Stimulated activated CD8-positive, alpha-beta memory T cell treated with anti-CD3 and anti-CD28 coated beads, Interleukin-4, amount 100 ng/mL, for 48 hours (primary cell): ENCODE measurements around the gene PRR35.

ENCODE experiments used
- DNase-seq: peaks from one replicate; pipeline ENCODE4 v3.0.0-alpha.2; 2020

PRR35 gene

DNA sequence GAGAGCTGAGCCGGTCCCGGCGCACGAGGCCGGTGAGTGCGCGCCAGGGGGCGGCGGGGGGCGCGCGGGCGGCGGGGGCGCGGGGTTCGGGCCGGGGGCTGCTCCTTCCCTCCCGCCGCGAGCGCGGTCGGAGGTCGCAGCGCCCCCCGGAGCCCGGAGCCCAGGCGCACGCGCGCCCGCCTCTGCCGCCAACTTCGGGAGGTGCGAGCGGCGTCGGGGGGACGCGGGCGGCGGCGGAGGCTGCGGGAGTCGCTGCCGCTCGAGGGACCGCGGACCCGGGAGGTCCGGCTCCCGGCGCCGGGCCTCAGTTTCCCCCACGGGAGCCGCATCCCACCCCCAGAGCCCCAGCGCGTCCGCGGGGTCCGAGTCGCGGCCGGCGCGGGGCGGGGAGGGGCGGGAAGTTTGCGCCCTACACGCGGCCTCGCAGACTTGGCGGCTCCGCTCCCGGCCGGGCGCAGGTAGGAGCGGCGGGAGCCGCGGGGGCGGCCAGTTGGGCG lies at the start of gene PRR35:
Gene PRR35 (plus strand): TSS at position 191 of the 497 bp plus-strand sequence. CDS start 2,901 bp downstream, outside the sequence.
- DNase-seq = no peak

DNA sequence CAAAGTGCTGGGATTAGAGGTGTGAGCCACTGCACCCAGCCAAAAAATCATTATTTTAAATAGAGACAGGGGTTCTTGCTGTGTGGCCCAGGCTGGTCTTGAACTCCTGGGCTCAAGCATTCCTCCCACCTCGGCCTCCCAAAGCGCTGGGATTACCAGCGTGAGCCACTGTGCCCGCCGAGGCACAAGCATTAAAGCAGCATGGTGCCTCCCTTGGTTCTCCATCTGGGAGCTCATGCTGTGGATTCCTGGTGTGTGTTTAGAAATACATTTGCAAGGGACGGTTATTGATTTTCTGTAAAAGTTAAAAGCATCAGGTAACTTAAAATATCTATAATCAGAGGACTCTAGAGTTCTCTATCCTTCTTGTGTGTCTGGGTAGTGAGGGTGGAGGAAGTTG lies 47.4 kb upstream of the PRR35 start:
- DNase-seq = no peak

DNA sequence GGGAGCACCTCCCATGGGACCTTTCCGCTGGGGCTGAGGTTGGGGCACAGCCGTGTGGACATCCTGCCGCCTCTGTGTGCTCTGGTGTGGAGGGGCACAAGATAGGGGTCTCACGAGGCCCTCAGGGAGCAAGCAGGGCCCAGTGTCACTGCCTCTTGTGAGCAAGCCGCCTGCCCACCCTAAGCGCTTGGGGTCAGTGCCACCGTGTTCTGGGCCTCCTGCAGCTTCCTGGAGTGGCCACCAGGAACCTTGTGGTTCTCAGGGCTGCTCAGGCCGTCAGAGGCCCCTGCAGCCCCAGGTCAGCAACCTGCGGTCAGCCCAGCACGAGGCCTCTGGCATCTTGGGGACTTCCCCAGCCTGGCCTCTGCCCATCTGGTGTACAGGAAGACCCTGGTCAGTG lies 46.2 kb upstream of the PRR35 start:
- no peak for DNase-seq

DNA sequence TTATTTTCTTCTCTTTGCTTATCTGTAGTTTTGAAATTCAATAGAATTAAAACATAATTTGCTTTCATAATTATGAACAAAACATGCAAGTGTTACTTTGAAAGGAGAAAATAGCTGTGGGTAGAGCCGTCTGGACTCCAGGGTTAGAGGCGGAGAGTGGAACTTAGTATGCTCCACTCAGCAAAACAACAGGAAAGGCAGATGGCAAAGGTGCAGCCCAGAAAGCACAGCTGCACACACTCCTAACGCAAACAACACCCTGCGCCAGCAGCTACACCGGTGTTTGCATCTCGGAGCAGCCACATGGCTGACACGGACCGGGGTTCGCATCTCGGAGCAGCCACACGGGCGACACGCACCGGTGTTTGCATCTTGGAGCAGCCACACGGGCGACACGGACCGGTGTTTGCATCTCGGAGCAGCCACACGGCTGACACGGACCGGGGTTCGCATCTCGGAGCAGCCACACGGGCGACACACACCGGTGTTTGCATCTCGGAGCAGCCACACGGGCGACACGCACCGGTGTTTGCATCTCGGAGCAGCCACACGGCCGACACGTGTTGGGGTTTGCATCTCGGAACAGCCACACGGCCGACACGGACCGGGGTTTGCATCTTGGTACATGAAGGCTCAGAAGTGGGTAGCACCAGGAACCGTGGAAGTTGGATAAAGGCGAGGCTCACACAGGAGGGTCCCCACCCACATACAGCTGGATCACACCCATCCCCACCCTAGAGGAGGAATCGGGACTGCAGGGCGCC lies 44.8 kb upstream of the PRR35 start:
- no peak for DNase-seq

DNA sequence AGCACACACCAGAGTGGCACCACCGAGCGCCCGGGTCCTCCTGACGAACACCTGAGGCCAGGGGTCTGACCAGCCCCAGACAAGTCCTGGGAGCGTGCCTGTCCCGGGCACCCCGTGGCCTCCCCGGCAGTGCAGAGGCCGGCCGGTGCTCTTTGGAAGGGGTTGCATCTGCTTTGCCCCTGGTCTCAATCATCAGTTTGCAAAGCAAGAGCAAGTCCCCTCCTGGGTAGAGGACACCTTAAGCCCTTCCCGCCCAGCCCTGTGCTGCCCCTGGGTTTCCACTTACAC lies 44.3 kb upstream of the PRR35 start:
- no peak for DNase-seq

DNA sequence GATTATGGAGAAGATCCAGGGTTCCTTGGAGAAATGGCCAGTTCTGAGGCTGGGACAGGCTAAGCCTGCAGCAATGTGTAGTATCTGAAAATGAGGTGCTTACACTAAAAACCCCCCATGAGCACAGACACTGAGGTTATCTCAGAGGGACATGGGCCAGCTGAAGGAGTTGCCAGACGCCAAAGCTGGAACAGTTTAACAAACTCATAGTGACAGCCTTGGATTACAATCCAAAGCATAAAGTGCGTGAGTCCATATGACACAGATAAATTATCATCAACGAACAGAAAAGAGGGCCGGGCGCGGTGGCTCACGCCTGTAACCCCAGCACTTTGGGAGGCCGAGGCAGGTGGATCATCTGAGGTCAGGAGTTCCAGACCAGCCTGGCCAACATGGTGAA lies 43.9 kb upstream of the PRR35 start:
- no peak for DNase-seq

DNA sequence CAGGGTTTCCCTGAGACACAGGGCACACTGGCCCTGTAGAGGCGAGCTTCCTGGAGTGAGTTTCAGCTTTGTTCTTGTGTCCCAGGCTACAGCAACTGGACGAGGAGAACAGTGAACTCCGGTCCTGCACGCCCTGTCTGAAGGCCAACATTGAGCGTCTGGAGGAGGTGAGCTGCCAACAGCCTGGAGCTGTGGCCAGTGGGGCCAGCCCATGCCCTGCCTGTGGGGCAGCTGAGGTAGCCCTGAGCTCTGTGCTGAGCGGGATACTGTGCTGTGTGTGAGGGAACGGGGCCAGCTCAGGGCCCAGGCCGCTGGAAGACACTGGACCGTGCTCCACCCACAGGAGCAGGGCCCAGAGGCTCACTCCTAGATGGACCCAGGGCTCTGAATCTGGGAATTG lies 41.3 kb upstream of the PRR35 start:
- DNase-seq = no peak

DNA sequence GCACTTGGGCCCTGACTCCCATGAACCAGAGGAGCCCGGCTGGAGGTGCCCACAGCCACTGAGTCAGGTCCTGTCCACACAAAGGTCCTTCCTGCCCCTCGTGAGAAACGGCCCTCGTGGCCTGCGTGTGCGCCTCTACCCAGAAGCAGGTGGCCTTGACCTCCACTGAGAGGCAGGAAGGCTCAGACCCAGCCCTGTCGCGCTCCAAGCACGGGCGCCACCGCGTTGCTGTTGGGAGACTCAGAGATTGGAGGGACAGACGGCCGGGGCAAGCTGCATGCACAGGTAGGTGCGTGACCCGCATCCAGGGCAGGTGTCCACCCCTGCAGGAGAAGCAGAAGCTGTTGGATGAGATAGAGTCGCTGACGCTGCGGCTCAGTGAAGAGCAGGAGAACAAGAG lies 40.8 kb upstream of the PRR35 start:
- no peak for DNase-seq

DNA sequence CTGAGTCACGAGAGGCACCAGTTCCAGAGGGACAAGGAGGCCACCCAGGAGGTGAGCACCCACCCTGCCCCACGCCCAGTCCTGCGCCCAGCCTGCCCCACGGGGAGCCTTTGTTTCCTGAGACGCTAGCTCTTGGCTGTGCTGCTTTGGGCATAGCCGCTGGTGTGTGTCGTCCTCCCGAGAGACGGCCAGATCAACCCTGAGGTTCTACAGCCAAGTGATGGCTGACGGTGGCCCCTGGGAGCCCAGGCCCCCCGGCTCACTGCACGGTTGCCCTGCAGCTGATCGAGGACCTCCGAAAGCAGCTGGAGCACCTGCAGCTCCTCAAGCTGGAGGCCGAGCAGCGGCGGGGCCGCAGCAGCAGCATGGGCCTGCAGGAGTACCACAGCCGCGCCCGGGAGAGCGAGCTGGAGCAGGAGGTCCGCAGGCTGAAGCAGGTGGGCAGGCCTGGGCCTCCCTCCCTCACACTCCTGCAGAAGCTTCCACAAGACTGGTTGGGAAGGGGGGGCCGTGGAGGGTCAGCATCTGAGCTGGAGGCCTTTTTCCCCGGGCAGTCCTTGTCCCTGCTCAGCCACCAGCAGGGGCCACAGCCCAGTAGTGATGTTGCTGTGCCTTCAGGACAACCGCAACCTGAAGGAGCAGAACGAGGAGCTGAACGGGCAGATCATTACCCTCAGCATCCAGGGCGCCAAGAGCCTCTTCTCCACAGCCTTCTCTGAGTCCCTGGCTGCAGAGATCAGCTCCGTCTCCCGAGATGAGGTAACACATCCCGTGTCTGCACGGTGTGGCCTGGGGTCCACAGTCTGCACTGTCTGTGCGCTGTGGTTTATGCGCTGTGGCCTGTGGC lies 40.1 kb upstream of the PRR35 start:
- no peak for DNase-seq

DNA sequence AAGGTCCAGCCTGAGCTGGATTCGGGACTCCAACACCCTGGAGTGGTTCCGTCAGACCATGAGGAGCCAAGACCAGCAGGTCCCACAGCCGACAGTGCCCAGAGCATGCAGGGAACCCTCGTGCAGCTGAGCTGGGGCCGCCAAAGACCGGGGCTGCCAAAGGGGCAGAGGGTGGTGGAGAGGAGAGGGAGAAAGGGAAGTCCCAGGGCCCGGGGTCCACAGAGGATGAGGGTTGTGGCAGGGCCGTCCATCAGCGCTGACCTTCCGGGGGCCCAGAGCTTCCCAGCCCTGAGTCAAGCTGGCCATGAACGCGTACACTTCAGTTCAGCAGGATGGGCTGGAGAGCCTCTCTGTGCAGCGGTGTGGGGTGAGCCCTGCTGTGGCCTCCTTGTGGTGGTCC lies 39.3 kb upstream of the PRR35 start:
- no peak for DNase-seq

DNA sequence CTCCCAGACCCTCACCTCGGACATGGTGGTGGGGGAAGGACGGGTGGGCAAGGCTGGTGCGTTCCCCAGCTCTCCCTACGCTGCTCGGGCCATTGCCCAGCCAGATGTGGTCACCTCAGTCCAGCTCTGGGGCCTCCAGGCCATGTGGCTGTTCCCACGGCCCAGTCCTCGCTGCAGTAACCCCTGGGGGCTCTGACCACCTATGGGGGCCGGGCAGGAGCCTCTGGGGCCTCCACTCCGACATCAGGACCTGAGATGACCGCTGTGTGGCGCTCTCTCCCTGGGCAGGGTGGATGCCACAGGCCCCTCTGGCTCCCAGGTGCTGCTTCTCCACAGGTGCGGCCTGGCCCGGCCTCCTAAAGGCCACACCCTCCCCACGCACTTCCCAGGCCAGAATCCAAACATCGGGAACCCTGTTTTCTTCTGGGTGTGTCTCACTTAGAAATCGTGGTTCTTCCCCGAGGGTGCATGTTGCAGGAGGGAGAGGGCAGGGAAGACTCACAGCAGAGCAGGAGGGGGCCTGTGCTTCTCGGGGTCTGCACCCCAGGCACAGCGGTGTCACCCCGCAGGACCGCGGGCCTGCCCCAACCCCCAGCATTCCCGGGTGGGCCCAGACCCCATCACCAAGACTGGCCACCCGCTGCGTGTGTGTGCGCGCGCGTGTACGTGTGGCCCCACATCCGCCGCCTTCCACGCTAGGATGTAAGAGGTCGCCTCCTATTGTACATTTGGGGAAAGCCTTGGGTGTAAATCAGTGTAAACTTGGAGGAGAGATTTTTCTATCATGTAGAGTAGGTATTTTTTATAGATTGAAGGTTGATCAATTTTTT lies 38.6 kb upstream of the PRR35 start:
- no peak for DNase-seq

DNA sequence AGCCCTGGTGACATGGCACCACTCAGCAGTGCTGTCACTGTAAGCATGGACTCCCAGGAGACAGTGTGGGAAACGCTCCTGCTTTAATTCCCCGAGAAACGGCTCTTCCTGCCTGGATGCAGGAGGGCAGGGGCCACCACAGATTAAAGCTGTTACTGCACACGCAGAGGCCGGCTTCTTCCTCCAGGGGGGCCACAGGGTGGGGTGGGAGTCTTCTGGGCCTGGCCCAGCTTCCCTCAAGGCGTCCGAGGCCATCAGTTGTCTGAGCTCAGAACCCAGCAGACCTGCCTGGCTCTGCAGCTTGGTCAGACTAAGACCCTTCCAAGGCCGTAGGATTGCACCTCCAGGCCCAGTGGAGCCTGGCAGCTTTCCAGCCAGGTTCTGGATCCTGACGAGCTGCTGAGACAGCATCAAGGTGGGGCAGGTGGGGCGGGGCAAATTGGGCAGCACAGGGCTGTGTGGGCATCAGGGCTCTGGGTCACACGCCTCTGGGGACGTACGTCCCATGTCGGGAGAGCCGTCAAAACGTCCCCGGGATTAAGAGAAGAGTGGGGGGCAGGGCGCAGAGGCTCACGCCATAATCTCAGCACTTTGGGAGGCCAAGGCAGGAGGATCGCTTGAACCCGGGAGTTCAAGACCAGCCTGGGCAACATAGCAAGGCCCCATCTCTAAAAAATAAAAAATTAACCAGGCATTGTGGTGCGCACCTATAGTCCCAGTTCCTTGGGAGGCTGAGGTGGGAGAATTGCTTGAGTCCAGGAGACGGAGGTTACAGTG lies 37.7 kb upstream of the PRR35 start:
- DNase-seq = no peak

DNA sequence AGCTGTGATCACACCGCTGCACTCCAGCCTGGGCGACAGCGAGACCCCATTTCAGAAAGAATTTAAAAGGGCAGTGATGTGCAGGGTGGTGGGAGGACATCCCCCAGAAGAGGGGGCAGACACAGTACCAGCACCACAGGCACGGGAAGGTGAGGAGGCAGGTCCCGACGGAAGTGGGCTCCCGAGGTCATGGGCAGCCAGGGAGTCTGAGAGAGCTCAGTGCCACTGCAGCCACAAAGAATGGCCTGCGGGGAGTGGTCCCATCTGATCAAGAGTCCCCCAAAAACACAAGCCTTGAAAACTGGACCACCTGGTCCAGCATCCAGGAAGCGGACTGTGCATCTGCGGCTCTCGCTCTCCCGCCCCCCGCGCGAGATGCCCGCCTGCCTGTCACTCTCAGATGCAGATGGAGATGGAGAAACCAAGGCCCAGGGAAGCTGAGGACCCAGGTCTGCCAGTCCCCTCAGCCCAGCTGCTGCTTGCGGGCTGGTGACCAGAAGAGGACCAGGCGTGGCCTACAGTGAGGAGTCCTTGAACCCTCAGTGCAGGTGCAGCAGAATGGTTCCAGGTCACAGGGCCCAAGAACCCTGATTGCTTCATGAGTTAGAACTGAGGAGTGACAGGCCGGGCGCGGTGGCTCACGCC lies 37.0 kb upstream of the PRR35 start:
- DNase-seq = no peak

DNA sequence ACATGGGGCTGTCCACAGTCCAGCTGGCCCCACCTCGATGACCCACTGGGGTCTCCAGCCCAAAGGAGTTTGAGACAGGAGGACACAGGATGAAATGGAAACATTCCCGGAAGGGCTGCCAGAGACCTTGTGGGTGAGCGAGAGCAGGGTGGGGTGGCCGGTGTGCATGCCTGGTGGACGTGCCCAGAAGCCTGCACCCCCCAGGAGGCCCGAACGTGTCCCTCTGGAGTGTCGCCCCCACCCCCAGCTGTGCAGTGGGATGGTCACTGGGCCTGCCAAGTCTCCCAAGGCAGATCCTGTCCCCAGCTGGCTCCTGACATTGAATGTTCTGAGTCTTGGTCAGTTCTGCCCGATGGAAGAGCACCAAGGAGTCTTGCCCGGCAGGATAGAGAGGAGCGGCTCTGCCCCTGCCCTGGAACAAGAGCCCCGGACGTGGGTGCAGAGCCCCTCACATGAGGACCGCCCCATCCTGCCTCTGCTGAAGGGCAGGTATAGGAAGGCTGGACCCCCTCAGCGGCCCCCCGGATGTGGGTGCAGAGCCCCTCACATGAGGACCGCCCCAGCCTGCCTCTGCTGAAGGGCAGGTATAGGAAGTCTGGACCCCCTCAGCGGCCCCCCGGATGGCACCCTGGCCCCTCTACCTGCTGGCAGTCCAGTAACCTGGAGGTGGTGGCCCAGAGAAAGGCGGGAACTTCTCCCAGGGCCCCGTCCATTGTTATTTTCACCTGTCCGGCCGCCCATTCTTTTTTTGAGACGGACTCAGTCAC lies 35.7 kb upstream of the PRR35 start:
- no peak for DNase-seq

DNA sequence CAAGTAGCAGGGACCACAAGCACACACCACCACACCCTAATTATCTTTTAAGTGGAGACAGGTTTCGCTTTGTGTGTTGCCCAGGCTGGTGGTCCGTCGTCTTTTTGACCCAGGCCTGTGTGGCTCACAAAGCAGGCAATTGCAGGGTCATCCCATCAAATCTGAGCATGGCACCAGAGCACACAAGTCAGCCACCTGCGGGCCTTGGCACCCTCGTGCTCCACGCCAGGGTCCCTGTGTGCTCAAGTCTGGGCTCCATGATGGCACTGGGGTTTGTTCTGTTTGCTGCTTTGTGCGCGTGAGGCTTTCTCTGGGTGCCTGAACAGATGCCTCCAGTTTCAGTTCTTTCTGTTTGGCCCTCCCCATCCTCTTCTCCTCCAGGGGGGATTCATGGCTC lies 35.1 kb upstream of the PRR35 start:
- no peak for DNase-seq

DNA sequence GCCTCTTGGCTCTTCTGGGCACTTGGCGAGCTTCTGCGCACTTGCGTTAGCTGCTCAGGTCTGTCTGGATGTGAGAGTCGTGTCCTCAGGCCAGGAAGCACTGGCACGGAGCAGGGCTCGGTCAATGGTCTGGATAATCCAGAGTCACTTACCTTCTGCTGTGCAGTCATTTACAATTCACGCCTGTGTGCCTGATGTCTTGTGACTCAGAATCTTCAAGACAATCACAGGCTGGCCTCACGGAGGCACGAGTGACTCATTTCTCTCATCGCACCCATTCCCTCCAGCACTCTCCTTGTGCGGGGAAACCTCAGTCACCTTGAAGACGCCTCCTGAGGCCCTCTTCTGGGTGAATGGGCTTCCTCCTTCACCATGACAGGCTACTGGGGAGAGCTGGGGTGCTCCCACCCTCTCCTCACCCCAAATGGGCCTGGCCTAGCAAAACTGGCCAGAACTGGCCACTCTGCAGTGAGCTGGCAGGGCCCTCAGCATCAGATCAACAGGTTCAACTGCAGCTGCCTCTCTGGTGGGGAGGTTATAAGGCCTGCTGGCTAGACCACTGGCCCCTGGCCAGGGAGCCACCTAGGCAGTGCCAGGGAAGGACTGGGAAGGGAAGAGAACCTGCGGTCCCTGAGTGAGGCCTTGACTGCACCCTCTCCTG lies 34.5 kb upstream of the PRR35 start:
- peak; percentile 83 for DNase-seq

DNA sequence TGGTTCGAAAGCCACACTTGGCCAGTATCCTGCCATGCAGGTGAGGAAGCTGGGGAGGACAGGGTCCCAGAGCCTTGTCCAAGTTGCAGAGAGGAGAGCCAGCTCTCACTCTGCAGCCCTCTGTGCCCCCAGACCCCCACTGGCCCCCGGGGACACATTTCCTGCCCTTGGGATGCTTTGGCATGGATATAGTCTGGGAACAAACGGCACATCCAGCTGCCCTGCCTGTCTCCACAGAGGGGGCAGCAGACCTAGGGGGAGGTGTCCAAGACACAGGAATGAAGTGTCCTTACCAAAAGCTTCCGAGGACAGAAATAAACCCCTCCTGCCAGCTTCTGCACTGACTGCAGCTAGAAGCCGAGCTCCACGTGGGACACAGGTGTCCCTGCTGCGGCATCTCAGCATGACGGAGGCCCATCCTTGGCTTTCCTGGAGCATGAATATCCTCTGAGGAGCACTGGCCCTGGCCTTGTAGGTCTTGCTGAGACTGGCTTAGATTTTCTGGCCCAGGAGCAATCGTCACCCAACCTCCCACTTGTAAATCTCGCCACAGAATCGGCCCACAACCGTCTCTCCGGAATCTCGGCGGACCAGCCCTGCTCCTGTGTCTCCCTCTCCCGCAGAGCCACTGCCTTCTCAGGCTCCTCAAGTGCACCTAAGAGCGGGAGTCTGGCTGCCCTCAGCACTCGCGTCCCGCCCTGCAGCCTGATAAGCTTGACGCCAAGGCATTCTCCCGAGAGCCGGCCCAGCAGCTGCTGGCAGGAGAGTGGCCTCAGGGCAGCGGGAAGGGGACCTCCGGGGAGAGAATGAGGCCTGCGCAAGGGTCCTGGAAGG lies 33.8 kb upstream of the PRR35 start:
- peak; percentile 47 for DNase-seq

DNA sequence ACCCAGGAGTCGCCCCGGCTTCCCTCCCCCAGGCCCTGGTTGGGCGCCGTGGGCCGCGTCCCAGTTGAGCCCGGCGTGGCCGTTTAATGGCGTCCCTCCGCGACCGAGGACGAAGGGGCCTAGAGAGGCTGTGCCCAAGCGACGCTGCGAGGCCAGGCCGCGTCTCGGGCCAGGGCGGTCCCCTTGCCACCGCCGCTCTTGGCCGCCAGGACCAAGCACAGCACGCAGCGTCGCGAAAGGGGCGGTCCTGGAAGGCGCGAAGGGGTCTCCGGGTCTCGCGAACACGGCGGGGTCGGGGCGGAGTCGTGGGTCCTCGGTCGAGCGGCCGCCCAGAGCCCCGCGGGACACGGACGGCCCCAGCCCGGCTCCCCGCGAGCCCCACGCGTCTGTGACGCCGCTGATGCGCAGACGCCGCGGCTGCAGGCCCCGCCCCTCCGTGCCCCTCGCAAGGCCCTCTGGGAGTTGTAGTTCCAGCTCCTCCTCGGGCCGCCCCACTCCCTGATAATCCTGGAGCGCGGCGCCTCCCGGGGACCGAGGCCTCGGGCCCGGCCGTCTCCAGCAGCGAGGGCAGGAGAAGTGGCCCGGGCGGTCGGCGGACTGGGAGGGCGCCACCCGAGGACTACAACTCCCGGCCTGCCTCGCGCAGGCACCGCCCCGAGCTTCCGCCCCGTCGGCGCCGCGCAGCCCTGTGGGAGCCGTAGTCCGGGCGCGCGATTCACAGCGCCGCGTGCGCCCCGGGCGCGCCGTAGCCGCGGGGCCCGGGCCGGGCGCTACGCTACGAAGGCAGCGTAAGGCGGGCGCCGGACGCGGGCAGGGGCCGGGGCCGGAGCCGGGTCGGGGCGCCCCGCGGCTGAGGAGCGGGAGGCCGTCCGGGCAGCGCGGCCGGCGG lies 32.9 kb upstream of the PRR35 start, which contains the start of gene CAPN15:
Gene CAPN15 (plus strand): TSS at position 698 of the 889 bp plus-strand sequence. CDS start 19,127 bp downstream, outside the sequence.
- peak; percentile 91 for DNase-seq
